NCI-H774 (cell line): ENCODE measurements around the gene MRNIP.
"Not testable (repeated sequence)": the region's sequence is repeated elsewhere in the genome, so short reads cannot be mapped to it uniquely, and the experiment has no call there.

ENCODE experiments used
- DNase-seq: peaks from one replicate; lab custom pipeline; 2025; lab: John Stamatoyannopoulos, UW

The MRNIP gene

DNA sequence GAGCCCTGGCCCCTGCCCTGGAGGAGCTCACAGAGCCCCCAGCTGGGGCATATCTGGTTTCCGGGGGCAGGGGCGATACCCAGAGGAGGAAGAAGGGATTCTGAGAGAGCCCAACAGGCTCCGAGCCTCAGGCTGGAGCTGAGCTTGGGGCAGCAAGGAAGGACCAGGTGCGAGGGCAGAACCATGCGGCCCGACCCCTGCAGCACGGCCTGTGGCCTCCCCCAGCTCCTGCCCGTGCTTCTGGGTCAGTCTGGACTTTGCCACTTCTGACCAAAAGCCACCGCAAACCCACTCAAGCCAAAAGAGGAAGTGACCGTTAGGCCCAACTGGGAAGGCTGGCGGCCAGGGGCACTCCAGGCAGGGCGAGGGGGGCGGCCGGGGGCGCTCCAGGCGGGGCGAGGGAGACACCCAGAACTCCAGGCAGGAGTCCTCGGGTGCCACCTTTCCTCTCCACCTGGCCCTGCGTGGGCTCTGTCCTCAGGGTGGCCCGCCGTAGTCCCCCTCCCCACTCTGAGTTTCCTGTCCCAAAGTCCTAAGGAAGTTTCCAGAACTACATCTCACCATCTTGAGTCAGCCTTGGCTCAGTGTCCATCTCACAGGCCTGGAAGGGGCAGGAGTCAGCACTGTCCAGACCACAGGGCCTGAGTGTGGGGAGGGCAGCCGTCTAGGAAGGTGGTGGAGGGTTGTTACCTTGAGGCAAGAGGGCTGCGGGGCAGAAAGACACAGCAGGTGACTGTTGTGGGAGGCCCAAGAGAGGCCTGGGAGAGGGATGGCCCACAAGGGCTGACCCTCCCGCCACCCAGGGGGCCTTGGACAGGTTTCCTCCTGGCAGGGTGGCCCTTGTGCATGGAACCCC, 65.8 kb downstream of the MRNIP start:
- DNase-seq, result no peak

DNA sequence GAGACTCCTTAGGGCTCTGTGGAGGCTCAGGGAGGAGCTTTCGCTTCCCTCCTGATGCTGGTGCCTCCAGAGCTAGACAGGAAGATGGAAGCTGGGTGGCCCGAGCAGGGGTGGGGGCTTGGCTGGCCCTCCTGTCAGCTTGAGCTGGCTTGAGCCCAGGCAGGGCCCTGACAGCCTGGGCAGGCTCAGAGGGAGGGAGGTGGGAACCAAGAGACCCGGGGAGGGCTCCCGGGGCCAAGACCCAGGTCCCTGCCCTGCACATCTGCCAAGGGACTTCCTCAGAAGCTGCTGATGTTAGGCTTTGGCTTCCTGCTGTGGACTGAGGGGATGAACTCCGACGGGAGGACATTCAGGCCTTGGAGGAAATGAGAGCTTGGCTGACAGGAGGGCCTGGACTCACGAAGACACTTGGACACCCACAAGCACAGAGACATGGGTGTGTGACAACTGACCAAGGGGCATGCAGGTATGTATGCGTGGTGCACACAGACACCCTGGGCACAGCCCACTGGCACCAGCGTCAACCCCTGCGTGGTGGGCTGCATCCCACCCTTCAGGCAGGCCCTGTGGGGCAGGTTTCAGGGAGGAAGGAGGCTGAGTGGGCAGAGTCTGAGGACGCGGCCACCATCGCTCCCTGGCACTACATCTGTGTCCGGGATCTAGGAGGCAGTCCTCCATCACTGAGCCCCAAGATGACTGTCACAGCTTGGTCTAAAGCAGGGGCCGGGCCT, 66.6 kb downstream of the MRNIP start:
- no peak for DNase-seq

- DNase-seq, result not testable (repeated sequence)
These were observed 69.3 kb downstream of the MRNIP start for GRCh38 chr5:179789278-179789677.

- no peak for DNase-seq
These were observed 70.3 kb downstream of the MRNIP start for GRCh38 chr5:179788193-179788854.
